DND-41 (cell line): ENCODE data around the gene MPND.

ENCODE experiments used
- ATAC-seq: fragments of 200-7000 bp; cut with Tn5 transposase; 3 replicates; pipeline ENCODE4 v1.9.1; 2021; ENCODE audit warnings: low read depth; ENCODE audit not compliant: insufficient read depth
- DNase-seq: peaks from one replicate; pipeline ENCODE4 v3.0.0-alpha.2; 2020
- H2AFZ ChIP-seq: 2 replicates; pipeline ENCODE4 v1.6.0; 2012; ENCODE audit warnings: low read depth, low read length
- H3K27ac ChIP-seq: 2 replicates; pipeline ENCODE4 v1.5.1; 2012; ENCODE audit warnings: low read length, inconsistent platforms
- H3K27me3 ChIP-seq: fragments of 200-600 bp; sonication (generic); 2 replicates; pipeline ENCODE4 v1.6.0; 2012; ENCODE audit warnings: low read length, mild to moderate bottlenecking, inconsistent platforms; ENCODE audit not compliant: insufficient read depth, poor library complexity
- H3K36me3 ChIP-seq: 2 replicates; pipeline ENCODE4 v1.5.1; 2012; ENCODE audit warnings: low read length, inconsistent platforms; ENCODE audit not compliant: insufficient read depth
- H3K4me1 ChIP-seq: 2 replicates; pipeline ENCODE4 v1.5.1; 2012; ENCODE audit warnings: mild to moderate bottlenecking, low read length; ENCODE audit not compliant: insufficient read depth
- H3K4me2 ChIP-seq: 2 replicates; pipeline ENCODE4 v1.6.0; 2012; ENCODE audit warnings: mild to moderate bottlenecking, moderate library complexity, low read length, inconsistent platforms; ENCODE audit not compliant: insufficient read depth
- H3K4me3 ChIP-seq, 2 experiments: fragments of 200-600 bp in 1 of 2; shearing (Covaris generic) in 1 of 2; 2 replicates each; pipeline ENCODE4 v1.5.1; 2012 to 2016; ENCODE audit warnings: inconsistent platforms in 2 of 2, low read length in 2 of 2, mild to moderate bottlenecking in 2 of 2, low read depth in 1 of 2, moderate library complexity in 1 of 2
- H3K79me2 ChIP-seq: 2 replicates; pipeline ENCODE4 v1.6.0; 2012; ENCODE audit warnings: low read length, inconsistent platforms; ENCODE audit not compliant: insufficient read depth
- H3K9ac ChIP-seq: 2 replicates; pipeline ENCODE4 v1.6.0; 2012; ENCODE audit warnings: low read depth, mild to moderate bottlenecking, inconsistent platforms, low read length, moderate library complexity
- H3K9me3 ChIP-seq: 2 replicates; pipeline ENCODE4 v1.5.1; 2012; ENCODE audit warnings: low read length, moderate library complexity, mild to moderate bottlenecking, inconsistent platforms; ENCODE audit not compliant: insufficient read depth, severe bottlenecking
- H4K20me1 ChIP-seq: 2 replicates; pipeline ENCODE4 v1.6.0; 2012; ENCODE audit warnings: low read length; ENCODE audit not compliant: insufficient read depth
- EZH2 ChIP-seq: IDR thresholded peaks from 3 replicates; pipeline ENCODE4 v1.6.1; 2012; ENCODE audit warnings: borderline replicate concordance, low read depth, mild to moderate bottlenecking, moderate library complexity, low read length, inconsistent platforms; ENCODE audit not compliant: severe bottlenecking
- TF ChIP-seq, protein P1 (sequence below): IDR thresholded peaks from 2 replicates; pipeline ENCODE4 v1.5.1; 2012; ENCODE audit warnings: borderline replicate concordance, low read length, moderate library complexity, mild to moderate bottlenecking; ENCODE audit not compliant: poor library complexity, severe bottlenecking; ENCODE audit errors: extremely low read depth

The MPND gene

GRCh38 chr19:4322942-4323665 is 20.3 kb upstream of the MPND start:
- no peak overlapping the region for H3K27ac ChIP-seq

DNA sequence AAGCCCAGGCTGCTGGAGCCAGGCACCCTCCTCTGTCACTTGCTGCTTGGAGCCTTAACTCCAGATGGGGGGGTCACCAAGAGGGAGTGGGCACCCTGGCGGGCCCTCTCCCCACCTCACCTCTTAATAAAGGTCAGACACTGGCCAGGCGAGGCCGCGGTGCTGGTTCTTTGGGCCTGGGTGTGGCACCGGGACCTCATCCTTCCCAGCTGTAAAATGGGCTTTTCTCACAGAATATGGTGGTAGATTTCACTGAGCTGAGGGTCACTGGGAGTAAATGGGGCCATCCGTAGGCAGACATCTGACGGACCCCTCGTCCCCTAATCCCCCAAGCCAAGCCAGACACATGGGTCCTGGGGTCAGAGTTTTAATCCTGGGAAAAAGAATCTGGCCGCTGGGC is 19.7 kb upstream of the MPND start:
- H3K4me2 ChIP-seq, result no peak overlapping the region
- no peak overlapping the region for H3K27ac ChIP-seq
- H3K9ac ChIP-seq, result no peak overlapping the region
- H2AFZ ChIP-seq, result no peak overlapping the region
- no peaks in the 10 kb centered on the region for H3K79me2 ChIP-seq
- ATAC-seq (no peak), DNase-seq (no peak)
- no peaks in the 10 kb centered on the region for H3K36me3 ChIP-seq
- H3K27me3 ChIP-seq, result no peaks in the 10 kb centered on the region
- TF ChIP-seq EZH2, result no peak
- TF ChIP-seq, protein P1, sequence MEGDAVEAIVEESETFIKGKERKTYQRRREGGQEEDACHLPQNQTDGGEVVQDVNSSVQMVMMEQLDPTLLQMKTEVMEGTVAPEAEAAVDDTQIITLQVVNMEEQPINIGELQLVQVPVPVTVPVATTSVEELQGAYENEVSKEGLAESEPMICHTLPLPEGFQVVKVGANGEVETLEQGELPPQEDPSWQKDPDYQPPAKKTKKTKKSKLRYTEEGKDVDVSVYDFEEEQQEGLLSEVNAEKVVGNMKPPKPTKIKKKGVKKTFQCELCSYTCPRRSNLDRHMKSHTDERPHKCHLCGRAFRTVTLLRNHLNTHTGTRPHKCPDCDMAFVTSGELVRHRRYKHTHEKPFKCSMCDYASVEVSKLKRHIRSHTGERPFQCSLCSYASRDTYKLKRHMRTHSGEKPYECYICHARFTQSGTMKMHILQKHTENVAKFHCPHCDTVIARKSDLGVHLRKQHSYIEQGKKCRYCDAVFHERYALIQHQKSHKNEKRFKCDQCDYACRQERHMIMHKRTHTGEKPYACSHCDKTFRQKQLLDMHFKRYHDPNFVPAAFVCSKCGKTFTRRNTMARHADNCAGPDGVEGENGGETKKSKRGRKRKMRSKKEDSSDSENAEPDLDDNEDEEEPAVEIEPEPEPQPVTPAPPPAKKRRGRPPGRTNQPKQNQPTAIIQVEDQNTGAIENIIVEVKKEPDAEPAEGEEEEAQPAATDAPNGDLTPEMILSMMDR, result no peak
- no peaks in the 10 kb centered on the region for H4K20me1 ChIP-seq
- H3K9me3 ChIP-seq, result no peaks in the 10 kb centered on the region
- no peaks in the 10 kb centered on the region for H3K4me1 ChIP-seq
- H3K4me3 ChIP-seq, result no peak overlapping the region

More at GRCh38 chr19:4322942-4323665, 20.3 kb upstream of the MPND start:
- DNase-seq, result no peak
- no peak overlapping the region for H3K9ac ChIP-seq
- H3K36me3 ChIP-seq, result no peaks in the 10 kb centered on the region
- H3K4me3 ChIP-seq, result no peak overlapping the region
- H3K4me1 ChIP-seq, result no peaks in the 10 kb centered on the region
- H3K4me2 ChIP-seq, result no peak overlapping the region
- no peak overlapping the region for H2AFZ ChIP-seq
- no peak for ATAC-seq
- TF ChIP-seq, protein P1, result no peak
- no peak for TF ChIP-seq EZH2
- H3K27me3 ChIP-seq, result no peaks in the 10 kb centered on the region
- no peaks in the 10 kb centered on the region for H3K9me3 ChIP-seq
- H4K20me1 ChIP-seq, result no peaks in the 10 kb centered on the region
- H3K79me2 ChIP-seq, result no peaks in the 10 kb centered on the region

DNA sequence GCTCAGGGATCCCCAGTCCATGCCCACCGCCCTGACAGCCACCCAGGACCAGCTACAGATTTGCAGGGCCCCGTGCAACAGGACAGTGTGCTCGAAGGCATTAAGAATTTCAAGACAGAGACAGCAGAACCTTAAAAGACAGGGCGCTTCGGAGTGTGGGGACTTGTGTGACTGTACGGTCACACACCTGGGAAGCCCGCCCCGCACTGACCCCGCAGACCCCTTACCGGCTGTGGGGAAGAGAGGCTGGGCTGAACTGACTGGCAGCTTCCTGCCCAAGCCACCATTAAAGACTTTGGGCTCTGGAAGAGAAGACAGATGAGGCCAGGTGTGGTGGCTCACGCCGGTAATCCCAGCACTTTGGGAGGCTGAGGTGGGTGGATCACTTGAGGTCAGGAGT is 19.1 kb upstream of the MPND start:
- no peak for TF ChIP-seq EZH2
- TF ChIP-seq, protein P1, result no peak
- no peak for ATAC-seq
- no peaks in the 10 kb centered on the region for H3K4me1 ChIP-seq
- no peak overlapping the region for H2AFZ ChIP-seq
- no peak overlapping the region for H3K27ac ChIP-seq
- H3K27me3 ChIP-seq, result no peaks in the 10 kb centered on the region
- H4K20me1 ChIP-seq, result no peaks in the 10 kb centered on the region
- H3K4me3 ChIP-seq, result no peak overlapping the region
- no peaks in the 10 kb centered on the region for H3K79me2 ChIP-seq
- no peak for DNase-seq
- H3K9ac ChIP-seq, result no peak overlapping the region
- H3K4me2 ChIP-seq, result no peak overlapping the region
- H3K9me3 ChIP-seq, result no peaks in the 10 kb centered on the region
- no peaks in the 10 kb centered on the region for H3K36me3 ChIP-seq
